HCT116 (cell line): ENCODE data around the gene PRKAG2. TPM values are rescaled to one million over a fixed set of nuclear protein-coding genes. Genes with fewer than 3 reads are reported as not detected.

Experiments used
- ATAC-seq: fragments of 200-7000 bp; cut with Tn5 transposase; 2 replicates; pipeline ENCODE4 v1.9.1; 2020; ENCODE audit warnings: mild to moderate bottlenecking, moderate library complexity
- BruUV-seq: library from RNA; stranded (reverse); fragments of 400-500 nt; replicated peaks from 2 replicates; lab custom pipeline; 2021; lab: Mats Ljungman, UMichigan
- CTCF ChIA-PET: fragments of 300-600 bp; sonication (Branson Sonifier 250); formaldehyde crosslinking; loops from one replicate; lab custom pipeline; 2021; ENCODE audit warnings: antibody characterized with exemption; lab: Charles Lee
- POLR2A ChIA-PET: fragments of 300-600, 350-600 bp; sonication (Branson Sonifier 250); formaldehyde crosslinking; loops from one replicate; lab custom pipeline; 2021; ENCODE audit warnings: antibody characterized with exemption; lab: Charles Lee
- RAD21 ChIA-PET, 2 experiments: fragments of 300-600 bp; sonication (Branson Sonifier 250); formaldehyde crosslinking; loops; one replicate each; lab custom pipeline; 2023; ENCODE audit warnings: low total read pairs in 2 of 2; ENCODE audit not compliant: uncharacterized antibody in 2 of 2, unreplicated experiment in 2 of 2, low non-redundant PET in 1 of 2; lab: Charles Lee
- DNase-seq: peaks from one replicate; pipeline ENCODE4 v3.0.0-alpha.2; 2010; ENCODE audit warnings: low read depth, low spot score
- H2AFZ ChIP-seq: fragments of 200-600 bp; shearing (Covaris generic), sonication (generic); 2 replicates; pipeline ENCODE4 v1.6.1; 2017; ENCODE audit warnings: low read depth, mixed run types, mixed read lengths, antibody characterized with exemption, low read length; ENCODE audit not compliant: poor library complexity, severe bottlenecking
- H3K27ac ChIP-seq: 2 replicates; pipeline ENCODE4 v1.5.1; 2012; ENCODE audit warnings: low read depth, low read length
- H3K27me3 ChIP-seq: fragments of 200-600 bp; sonication (generic); 2 replicates; pipeline ENCODE4 v1.6.1; 2016; ENCODE audit warnings: mixed run types, low read length, mixed read lengths; ENCODE audit not compliant: insufficient read depth
- H3K36me3 ChIP-seq, 2 experiments: fragments of 200-500 bp in 1 of 2; fragments of 200-600 bp in 1 of 2; sonication (Bioruptor generic) in 1 of 2; sonication (generic) in 1 of 2; 2 replicates each; pipeline versions ENCODE4 v1.5.1 to v1.6.1; 2014 to 2016; ENCODE audit warnings: low read length in 2 of 2, inconsistent platforms in 1 of 2, mixed read lengths in 1 of 2, mixed run types in 1 of 2; ENCODE audit not compliant: insufficient read depth in 2 of 2, control insufficient read depth in 1 of 2
- H3K4me1 ChIP-seq, 2 experiments: fragments of 200-600 bp in 1 of 2; sonication (generic) in 1 of 2; 2 replicates each; pipeline versions ENCODE4 v1.5.1 to v1.6.1; 2012 to 2017; ENCODE audit warnings: low read length in 2 of 2, inconsistent platforms in 1 of 2, mild to moderate bottlenecking in 1 of 2, mixed read lengths in 1 of 2, mixed run types in 1 of 2, moderate library complexity in 1 of 2; ENCODE audit not compliant: insufficient read depth in 2 of 2, control insufficient read depth in 1 of 2
- H3K4me2 ChIP-seq: fragments of 200-600 bp; sonication (generic); 2 replicates; pipeline ENCODE4 v1.6.1; 2017; ENCODE audit warnings: mixed run types, low read length, mixed read lengths
- H3K4me3 ChIP-seq, 2 experiments: fragments of 200-600 bp in 1 of 2; sonication (generic) in 1 of 2; replicated peaks in 1 of 2; 2 replicates each; pipeline ENCODE4 v1.5.1; 2011 to 2016; ENCODE audit warnings: low read length in 2 of 2, control low read depth in 1 of 2, low read depth in 1 of 2, mild to moderate bottlenecking in 1 of 2, mixed read lengths in 1 of 2, mixed run types in 1 of 2
- H3K79me2 ChIP-seq: fragments of 200-600 bp; sonication (generic); 2 replicates; pipeline ENCODE4 v1.6.1; 2017; ENCODE audit warnings: mild to moderate bottlenecking, mixed run types, low read length, moderate library complexity, mixed read lengths; ENCODE audit not compliant: insufficient read depth
- H3K9ac ChIP-seq: fragments of 200-600 bp; sonication (generic); 2 replicates; pipeline ENCODE4 v1.6.1; 2016; ENCODE audit warnings: low read length, mixed read lengths
- H3K9me2 ChIP-seq: fragments of 200-600 bp; sonication (generic), shearing (Covaris generic); 2 replicates; pipeline ENCODE4 v1.6.1; 2017; ENCODE audit warnings: mixed run types, mild to moderate bottlenecking, moderate library complexity; ENCODE audit not compliant: insufficient read depth
- H3K9me3 ChIP-seq, 2 experiments: fragments of 200-500 bp in 1 of 2; fragments of 200-600 bp in 1 of 2; sonication (Bioruptor generic) in 1 of 2; sonication (generic) in 1 of 2; 2 replicates each; pipeline ENCODE4 v1.6.1; 2014 to 2017; ENCODE audit warnings: low read length in 2 of 2, mixed read lengths in 2 of 2, inconsistent platforms in 1 of 2, low read depth in 1 of 2, mild to moderate bottlenecking in 1 of 2, mixed run types in 1 of 2, moderate library complexity in 1 of 2; ENCODE audit not compliant: control insufficient read depth in 1 of 2, insufficient read depth in 1 of 2
- H4K20me1 ChIP-seq: fragments of 200-600 bp; sonication (generic), shearing (Covaris generic); 2 replicates; pipeline ENCODE4 v1.6.1; 2017; ENCODE audit warnings: mixed run types, mild to moderate bottlenecking, moderate library complexity; ENCODE audit not compliant: insufficient read depth
- CBX3 ChIP-seq: IDR thresholded peaks from 2 replicates; pipeline ENCODE4 v1.6.1; 2012; ENCODE audit warnings: low read depth
- EGR1 ChIP-seq: IDR thresholded peaks from 2 replicates; pipeline ENCODE4 v1.6.1; 2012; ENCODE audit warnings: low read depth
- EZH2phosphoT487 ChIP-seq: fragments of 200-600 bp; IDR thresholded peaks from 2 replicates; pipeline ENCODE4 v1.6.1; 2018; ENCODE audit warnings: antibody characterized with exemption, borderline replicate concordance
- JUND ChIP-seq: IDR thresholded peaks from 2 replicates; pipeline ENCODE4 v1.6.1; 2012
- POLR2AphosphoS5 ChIP-seq: IDR thresholded peaks from 2 replicates; pipeline ENCODE4 v1.6.1; 2011; ENCODE audit warnings: mild to moderate bottlenecking, low read depth, low read length, moderate library complexity
- RAD21 ChIP-seq: IDR thresholded peaks from 2 replicates; pipeline ENCODE4 v1.6.1; 2012; ENCODE audit warnings: low read depth, mild to moderate bottlenecking
- SIN3A ChIP-seq: IDR thresholded peaks from 2 replicates; pipeline ENCODE4 v1.6.1; 2012; ENCODE audit warnings: low read depth
- TCF7L2 ChIP-seq: IDR thresholded peaks from 2 replicates; pipeline ENCODE4 v1.7.0; 2011; ENCODE audit warnings: borderline replicate concordance, inconsistent platforms; ENCODE audit not compliant: insufficient read depth, insufficient read length; ENCODE audit errors: extremely low read depth
- ZNF274 ChIP-seq: fragments of 200-500 bp; sonication (Bioruptor generic); IDR thresholded peaks from 2 replicates; pipeline ENCODE4 v1.6.1; 2014; ENCODE audit warnings: mild to moderate bottlenecking, low read depth, low read length, inconsistent platforms
- intact Hi-C: fragments of 100-400 bp; cut with micrococcal nuclease; formaldehyde crosslinking; loops from 2 replicates; pipeline ENCODE4 v1.10.0; 2022
- total RNA-seq: library from RNA; stranded (reverse); gene quantifications from one replicate; pipeline ENCODE4 v1.2.1, GENCODE V29; 2021; ENCODE audit not compliant: unreplicated experiment

The PRKAG2 gene
- total RNA-seq, 1 experiment from 2014 or later = 23.6 TPM

- Histone ChIP-seq H3K27me3 (no peaks in the 10 kb centered on the region), H3K4me2 (no peak overlapping the region), H3K9ac (no peak overlapping the region), H3K9me3 (no peaks in the 10 kb centered on the region), H2AFZ (no peak overlapping the region), H3K9me2 (no peaks in the 10 kb centered on the region), H3K27ac (no peak overlapping the region), H3K36me3 (no peaks in the 10 kb centered on the region), H3K79me2 (no peaks in the 10 kb centered on the region), H4K20me1 (no peaks in the 10 kb centered on the region), H3K4me1 (no peaks in the 10 kb centered on the region), H3K4me3 (no peak overlapping the region)
- no peak for DNase-seq
- intact Hi-C loops = no loop called here
- TF ChIP-seq JUND (no peak), EZH2phosphoT487 (no peak)
- ChIA-PET RAD21 (no interaction called here), POLR2A (no interaction called here), CTCF (no interaction called here)
- no TSS peak for BruUV-seq
- no peak for ATAC-seq
Observed at GRCh38 chr7:151666886-151667285, 210.0 kb downstream of the PRKAG2 start.

- POLR2A ChIA-PET = no interaction called here
Observed at GRCh38 chr7:151665368-151665767, 211.5 kb downstream of the PRKAG2 start.

More at GRCh38 chr7:151665368-151665767, 211.5 kb downstream of the PRKAG2 start:
- no peak for TF ChIP-seq POLR2AphosphoS5
- TF ChIP-seq SIN3A = no peak
- no peak for TF ChIP-seq EGR1
- TF ChIP-seq EZH2phosphoT487 = no peak
- no peak for TF ChIP-seq CBX3
- no peak for TF ChIP-seq TCF7L2
- TF ChIP-seq ZNF274 = no peak
- no peak for TF ChIP-seq RAD21
- TF ChIP-seq, all 23 proteins: peak for 0
- Histone ChIP-seq H3K9me2 (no peaks in the 10 kb centered on the region), H4K20me1 (no peaks in the 10 kb centered on the region), H3K27ac (no peak overlapping the region), H3K4me1 (no peaks in the 10 kb centered on the region), H3K4me2 (no peak overlapping the region), H3K4me3 (no peak overlapping the region), H3K27me3 (no peaks in the 10 kb centered on the region), H3K79me2 (no peaks in the 10 kb centered on the region), H3K9ac (no peak overlapping the region), H3K36me3 (no peaks in the 10 kb centered on the region), H3K9me3 (no peaks in the 10 kb centered on the region), H2AFZ (no peak overlapping the region)
- no peak for DNase-seq
- no peak for ATAC-seq
- BruUV-seq = no TSS peak
- intact Hi-C loops = no loop called here
- CTCF ChIA-PET = no interaction called here
- RAD21 ChIA-PET = no interaction called here
